B cell (primary cell): ENCODE results near the gene SRPRB. TPM values are rescaled to one million over a fixed set of nuclear protein-coding genes. Genes with fewer than 3 reads are reported as not detected.

ENCODE experiments used
- ATAC-seq: fragments of 200-7000 bp; cut with Tn5 transposase; one replicate; pipeline ENCODE4 v1.10.0; 2021; ENCODE audit warnings: low read depth, mild to moderate bottlenecking, moderate number of reproducible peaks, moderate library complexity
- CTCF ChIA-PET: fragments of 350-600 bp; sonication (Branson Sonifier 250); formaldehyde crosslinking; loops from one replicate; lab custom pipeline; 2021; ENCODE audit warnings: antibody characterized with exemption, inconsistent platforms; lab: Charles Lee
- POLR2A ChIA-PET: fragments of 350-600 bp; sonication (Branson Sonifier 250); formaldehyde crosslinking; loops from one replicate; lab custom pipeline; 2021; ENCODE audit warnings: antibody characterized with exemption; lab: Charles Lee
- DNase-seq: peaks from one replicate; pipeline ENCODE4 v3.0.0; 2013
- H2AFZ ChIP-seq: 2 replicates; pipeline ENCODE4 v1.6.1; 2012; ENCODE audit warnings: mild to moderate bottlenecking, low read depth, low read length; ENCODE audit not compliant: insufficient read depth, poor library complexity, severe bottlenecking
- H3K27ac ChIP-seq, 2 donors: 1 replicate in 1 of 2; 2 replicates in 1 of 2; pipeline ENCODE4 v1.5.1; 2012 to 2013; ENCODE audit warnings: low read length in 2 of 2, mild to moderate bottlenecking in 2 of 2, moderate library complexity in 1 of 2
- H3K27me3 ChIP-seq, 4 experiments: fragments of 200-600 bp in 1 of 4; sonication (generic) in 1 of 4; replicated peaks in 1 of 4; 1 replicate in 2 of 4; 2 replicates in 2 of 4; pipeline versions ENCODE4 v1.6.1 to v1.7.0; 2013 to 2016; ENCODE audit warnings: low read length in 3 of 4, mild to moderate bottlenecking in 2 of 4, mixed read lengths in 1 of 4, moderate library complexity in 1 of 4; ENCODE audit not compliant: insufficient read depth in 4 of 4, control insufficient read depth in 3 of 4; ENCODE audit errors: control extremely low read depth in 1 of 4
- H3K36me3 ChIP-seq, 2 experiments: replicated peaks in 1 of 2; 1 replicate in 1 of 2; 2 replicates in 1 of 2; pipeline versions ENCODE4 v1.6.1 to v1.7.1; 2013; ENCODE audit warnings: low read length in 1 of 2; ENCODE audit not compliant: insufficient read depth in 2 of 2, control insufficient read depth in 1 of 2; ENCODE audit errors: control extremely low read depth in 1 of 2, extremely low read depth in 1 of 2
- H3K4me1 ChIP-seq, 2 donors: fragments of 200-600 bp in 1 of 2; sonication (generic) in 1 of 2; 1 replicate in 1 of 2; 2 replicates in 1 of 2; pipeline versions ENCODE4 v1.5.1 to v1.6.1; 2013 to 2017; ENCODE audit warnings: low read length in 2 of 2; ENCODE audit not compliant: control insufficient read depth in 2 of 2, insufficient read depth in 2 of 2
- H3K4me2 ChIP-seq: replicated peaks from 2 replicates; pipeline ENCODE3; 2012; ENCODE audit warnings: mild to moderate bottlenecking, low read depth, low read length; ENCODE audit not compliant: poor library complexity, severe bottlenecking
- H3K4me3 ChIP-seq, 5 experiments: fragments of 200-600 bp in 1 of 5; sonication (generic) in 1 of 5; 1 replicate in 3 of 5; 2 replicates in 2 of 5; pipeline versions ENCODE4 v1.5.1 to v1.7.0; 2011 to 2016; ENCODE audit warnings: low read length in 4 of 5, mild to moderate bottlenecking in 4 of 5, low read depth in 2 of 5, control low read depth in 1 of 5, moderate library complexity in 1 of 5; ENCODE audit not compliant: insufficient read depth in 1 of 5; ENCODE audit errors: control extremely low read depth in 1 of 5, extremely low read depth in 1 of 5
- H3K79me2 ChIP-seq: fragments of 200-600 bp; sonication (generic); one replicate; pipeline ENCODE4 v1.6.0; 2016; ENCODE audit warnings: low read length; ENCODE audit not compliant: control insufficient read depth, insufficient read depth
- H3K9ac ChIP-seq: fragments of 200-600 bp; sonication (generic); 2 replicates; pipeline ENCODE4 v1.6.1; 2017; ENCODE audit warnings: mild to moderate bottlenecking, low read length, moderate library complexity
- H3K9me3 ChIP-seq, 3 donors: one replicate each; pipeline versions ENCODE4 v1.6.1 to v1.7.1; 2013; ENCODE audit warnings: low read length in 2 of 3; ENCODE audit not compliant: control insufficient read depth in 2 of 3, insufficient read depth in 1 of 3; ENCODE audit errors: control extremely low read depth in 1 of 3
- H4K20me1 ChIP-seq: 2 replicates; pipeline ENCODE4 v1.6.0; 2012; ENCODE audit warnings: mild to moderate bottlenecking, low read length; ENCODE audit not compliant: insufficient read depth, control insufficient read depth, poor library complexity, severe bottlenecking
- H3K27ac Mint-ChIP-seq: one replicate; pipeline ENCODE4 v1.8.0; 2021; ENCODE audit warnings: mixed read lengths
- H3K27me3 Mint-ChIP-seq: one replicate; pipeline ENCODE4 v1.8.0; 2021; ENCODE audit warnings: mixed read lengths
- H3K4me1 Mint-ChIP-seq: one replicate; pipeline ENCODE4 v1.8.0; 2021; ENCODE audit warnings: mixed read lengths
- H3K4me3 Mint-ChIP-seq: one replicate; pipeline ENCODE4 v1.8.0; 2021; ENCODE audit warnings: mixed read lengths
- H3K9me3 Mint-ChIP-seq: one replicate; pipeline ENCODE4 v1.8.0; 2022; ENCODE audit warnings: mixed read lengths; ENCODE audit not compliant: insufficient read depth
- EZH2 ChIP-seq: IDR thresholded peaks from 2 replicates; pipeline ENCODE4 v1.6.1; 2012; ENCODE audit warnings: borderline replicate concordance, low read depth, mild to moderate bottlenecking, moderate library complexity, low read length; ENCODE audit not compliant: insufficient read depth, poor library complexity, severe bottlenecking
- WGBS: methylation state at CpG from one replicate; pipeline ENCODE4 v1.1.5; 2013; ENCODE audit warnings: missing lambda C conversion rate; ENCODE audit not compliant: insufficient coverage; 5-methylcytosine and 5-hydroxymethylcytosine counted together
- intact Hi-C: fragments of 100-400 bp; cut with micrococcal nuclease; formaldehyde crosslinking; loops from one replicate; pipeline ENCODE4 v1.10.0; 2022
- polyA plus RNA-seq: library from polyadenylated mRNA; depleted of rRNA; stranded (reverse); fragments of >200 nt; gene quantifications from 2 replicates; pipeline ENCODE4 v1.2.3, GENCODE V29; 2012
- total RNA-seq, 2 donors: library from RNA; stranded (reverse); fragments of 120-200 nt in 1 of 2; gene quantifications; 1 replicate in 1 of 2; 2 replicates in 1 of 2; pipeline versions ENCODE4 v1.2.3 to v1.2.4, GENCODE V29; 2013 to 2022
- TF ChIP-seq, protein P1 (sequence below): fragments of 200-600 bp; IDR thresholded peaks from one replicate; pipeline ENCODE4 v1.8.0; 2022; ENCODE audit warnings: antibody characterized with exemption, mild to moderate bottlenecking

SRPRB gene
- total and polyA plus RNA-seq, 2 donors (not counting 1 experiment from before 2014, with no cell fraction given): 10.1 to 28.8 TPM

DNA sequence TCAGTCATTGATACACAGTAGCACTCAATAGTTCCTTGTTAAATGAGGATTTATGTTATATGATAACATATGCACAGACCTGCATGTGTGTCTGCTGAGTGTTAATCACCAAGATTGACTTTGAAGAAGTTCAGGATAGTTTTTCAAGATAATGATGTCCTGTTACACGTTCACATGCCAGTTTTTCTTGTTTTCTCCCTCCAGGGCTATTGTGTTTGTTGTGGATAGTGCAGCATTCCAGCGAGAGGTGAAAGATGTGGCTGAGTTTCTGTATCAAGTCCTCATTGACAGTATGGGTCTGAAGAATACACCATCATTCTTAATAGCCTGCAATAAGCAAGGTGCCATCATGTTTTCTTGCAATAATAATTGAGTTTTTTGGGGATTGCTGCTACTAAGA is 9.8 kb downstream of the SRPRB start:
- POLR2A ChIA-PET: no interaction called here

DNA sequence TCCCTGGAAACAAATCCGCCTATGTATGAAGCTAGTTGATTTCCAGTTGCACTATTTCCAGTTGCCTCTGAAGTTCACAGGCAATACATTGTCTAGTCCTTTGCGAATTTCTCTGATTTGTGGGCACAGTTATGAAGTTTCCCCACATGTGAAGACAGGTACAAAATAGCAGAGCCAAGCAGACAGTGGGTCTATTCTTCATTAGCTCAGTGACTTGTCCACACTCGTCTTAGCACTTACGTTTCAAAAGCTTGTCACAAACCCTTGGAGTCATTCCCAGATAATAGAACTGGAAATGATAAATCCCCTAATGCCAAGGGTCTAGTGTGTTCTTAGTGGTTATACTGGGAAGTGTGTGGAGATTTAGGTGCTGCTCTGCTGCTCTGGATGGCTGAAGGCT is 14.5 kb downstream of the SRPRB start:
- intact Hi-C loops: no loop called here
- TF ChIP-seq, protein P1, sequence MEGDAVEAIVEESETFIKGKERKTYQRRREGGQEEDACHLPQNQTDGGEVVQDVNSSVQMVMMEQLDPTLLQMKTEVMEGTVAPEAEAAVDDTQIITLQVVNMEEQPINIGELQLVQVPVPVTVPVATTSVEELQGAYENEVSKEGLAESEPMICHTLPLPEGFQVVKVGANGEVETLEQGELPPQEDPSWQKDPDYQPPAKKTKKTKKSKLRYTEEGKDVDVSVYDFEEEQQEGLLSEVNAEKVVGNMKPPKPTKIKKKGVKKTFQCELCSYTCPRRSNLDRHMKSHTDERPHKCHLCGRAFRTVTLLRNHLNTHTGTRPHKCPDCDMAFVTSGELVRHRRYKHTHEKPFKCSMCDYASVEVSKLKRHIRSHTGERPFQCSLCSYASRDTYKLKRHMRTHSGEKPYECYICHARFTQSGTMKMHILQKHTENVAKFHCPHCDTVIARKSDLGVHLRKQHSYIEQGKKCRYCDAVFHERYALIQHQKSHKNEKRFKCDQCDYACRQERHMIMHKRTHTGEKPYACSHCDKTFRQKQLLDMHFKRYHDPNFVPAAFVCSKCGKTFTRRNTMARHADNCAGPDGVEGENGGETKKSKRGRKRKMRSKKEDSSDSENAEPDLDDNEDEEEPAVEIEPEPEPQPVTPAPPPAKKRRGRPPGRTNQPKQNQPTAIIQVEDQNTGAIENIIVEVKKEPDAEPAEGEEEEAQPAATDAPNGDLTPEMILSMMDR: no peak
- no peak for TF ChIP-seq EZH2
- Mint-ChIP-seq H3K9me3 (no peaks in the 10 kb centered on the region), H3K4me3 (no peak overlapping the region), H3K4me1 (no peaks in the 10 kb centered on the region), H3K27ac (no peak overlapping the region), H3K27me3 (no peaks in the 10 kb centered on the region)
- POLR2A ChIA-PET: no interaction called here
- Histone ChIP-seq H3K4me3 (no peak overlapping the region), H4K20me1 (no peaks in the 10 kb centered on the region), H3K79me2 (no peaks in the 10 kb centered on the region), H3K36me3 (peaks cover 9 to 90% of the 10 kb centered on the region in 2 experiments), H3K4me1 (no peaks in the 10 kb centered on the region), H3K4me2 (no peak overlapping the region), H3K9me3 (no peaks in the 10 kb centered on the region), H3K27ac (no peak overlapping the region), H3K27me3 (no peaks in the 10 kb centered on the region), H2AFZ (no peak overlapping the region), H3K9ac (no peak overlapping the region)
- no peak for ATAC-seq
- no peak for DNase-seq
- 98% methylated on average over 4 of the region's 4 CpGs for WGBS
- CTCF ChIA-PET: interaction anchor here (0.8 to 1.5 kb wide), 4 partner anchors 13 to 1094 kb away, joined by 3 to 6 read pairs (median 4); no protein-coding TSS in a partner anchor

More for the DNA sequence above, 9.8 kb downstream of the SRPRB start:
- no peak overlapping the region for H2AFZ ChIP-seq
- TF ChIP-seq, protein P1: no peak
- TF ChIP-seq EZH2: no peak
- ATAC-seq: no peak
- H3K4me3 ChIP-seq: no peak overlapping the region
- no peaks in the 10 kb centered on the region for H3K9me3 ChIP-seq
- H3K4me1 ChIP-seq: no peaks in the 10 kb centered on the region
- H3K79me2 ChIP-seq: peaks cover 7% of the 10 kb centered on the region
- no peak overlapping the region for H3K9ac ChIP-seq
- no peaks in the 10 kb centered on the region for H4K20me1 ChIP-seq
- no peak overlapping the region for H3K27ac Mint-ChIP-seq
- H3K27me3 ChIP-seq: no peaks in the 10 kb centered on the region
- H3K4me2 ChIP-seq: no peak overlapping the region
- intact Hi-C loops: loop anchor here (5.0 to 10.0 kb wide), 2 partner anchors 391 to 657 kb away; no protein-coding TSS in a partner anchor
- H3K36me3 ChIP-seq: peaks cover 8 to 71% of the 10 kb centered on the region in 2 experiments
- no peak overlapping the region for H3K4me3 Mint-ChIP-seq
- H3K27me3 Mint-ChIP-seq: no peaks in the 10 kb centered on the region
- no peak for DNase-seq
- CTCF ChIA-PET: interaction anchor here (1.0 kb wide), 1 partner anchor 9 kb away, joined by 3 read pairs; no protein-coding TSS in a partner anchor
- H3K4me1 Mint-ChIP-seq: no peaks in the 10 kb centered on the region
- no peaks in the 10 kb centered on the region for H3K9me3 Mint-ChIP-seq
- no peak overlapping the region for H3K27ac ChIP-seq
- WGBS: 100% methylated on average over 1 of the region's 2 CpGs
